GM18498 (cell line): ENCODE results near the gene MACROD1.

ENCODE experiments used
- ATAC-seq: cut with Tn5 transposase; IDR thresholded peaks from one replicate; pipeline ENCODE4 v1.9.1; 2021; ENCODE audit warnings: mild to moderate bottlenecking, moderate library complexity; ENCODE audit not compliant: unreplicated experiment

MACROD1 gene

GRCh38 chr11:64039012-64039665 is 126.8 kb downstream of the MACROD1 start:
- no peak for ATAC-seq

- ATAC-seq: no peak
Observed at GRCh38 chr11:64038500-64038899, 127.4 kb downstream of the MACROD1 start.

- ATAC-seq: no peak
Observed at GRCh38 chr11:64037027-64037634, 128.8 kb downstream of the MACROD1 start.

DNA sequence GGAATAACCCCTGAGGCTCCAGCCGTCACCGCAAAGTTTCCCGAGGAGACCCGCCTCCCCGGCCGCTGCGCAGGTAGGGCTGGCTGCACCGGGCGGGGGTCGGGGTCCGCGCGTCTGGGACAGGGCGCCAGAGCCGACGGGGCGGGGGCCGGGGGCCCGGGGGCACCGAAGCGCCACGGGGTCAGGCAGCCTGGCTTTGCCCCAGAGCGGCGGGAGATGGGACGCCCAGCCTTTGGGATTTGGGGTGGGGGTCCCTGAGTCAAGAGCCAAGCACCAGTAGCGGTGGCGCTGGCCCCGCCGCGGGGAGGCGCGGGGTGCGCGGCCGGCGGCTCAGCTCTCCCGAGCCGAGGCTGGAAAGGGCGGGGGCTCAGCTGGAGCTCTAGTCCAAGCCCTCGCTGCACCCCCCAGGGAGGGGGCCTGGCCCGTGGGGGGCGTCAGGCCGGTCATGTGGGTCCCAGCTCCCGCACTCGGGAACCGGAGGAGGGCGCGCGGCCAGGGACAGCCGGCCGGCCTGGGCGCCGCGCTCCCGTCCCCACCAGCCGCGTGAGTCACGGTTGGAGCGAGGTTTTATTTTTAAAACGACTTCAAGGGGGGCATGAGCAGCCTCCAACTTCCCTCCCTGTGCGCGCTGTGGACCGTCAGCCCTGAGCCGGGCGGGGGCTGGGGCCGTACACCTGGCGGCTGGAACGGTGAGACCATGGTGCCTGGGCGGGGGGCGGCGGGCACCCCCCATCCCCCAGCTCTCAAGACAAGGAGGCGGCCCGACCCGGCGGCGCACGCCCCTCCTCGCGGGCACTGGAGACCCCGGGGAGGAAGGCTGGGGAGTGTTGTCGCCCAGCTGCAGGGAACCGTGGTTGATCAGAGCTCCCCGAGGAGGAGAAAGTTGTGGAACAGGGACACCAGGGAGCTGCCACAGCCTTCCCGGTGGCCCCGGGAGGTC is 129.6 kb downstream of the MACROD1 start:
- ATAC-seq: no peak

DNA sequence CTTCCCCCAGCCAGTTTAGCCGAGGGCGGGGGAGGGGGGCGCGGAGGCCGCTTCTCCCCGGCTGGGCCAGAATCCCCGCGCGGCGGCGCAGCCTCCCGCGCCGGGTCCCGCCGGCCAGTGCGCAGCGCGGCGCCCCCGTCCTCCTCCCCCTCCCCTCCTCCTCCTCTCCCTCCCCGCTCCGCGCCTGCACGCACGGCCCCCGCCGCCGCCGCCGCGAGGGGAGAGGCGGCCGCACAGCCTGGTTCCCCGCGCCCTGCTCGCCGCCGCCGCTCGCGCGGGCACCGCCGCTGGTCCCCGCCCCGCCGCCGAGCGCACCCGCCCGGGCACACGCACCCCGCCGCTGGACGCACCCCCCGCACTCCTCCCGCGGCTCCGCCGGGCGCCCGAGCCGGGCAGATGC is 130.3 kb downstream of the MACROD1 start, which contains the start of gene FLRT1:
Gene FLRT1 (plus strand): TSS at position 356 of the 400 bp plus-strand sequence. CDS start 80,337 bp downstream, outside the sequence.
- no peak for ATAC-seq

DNA sequence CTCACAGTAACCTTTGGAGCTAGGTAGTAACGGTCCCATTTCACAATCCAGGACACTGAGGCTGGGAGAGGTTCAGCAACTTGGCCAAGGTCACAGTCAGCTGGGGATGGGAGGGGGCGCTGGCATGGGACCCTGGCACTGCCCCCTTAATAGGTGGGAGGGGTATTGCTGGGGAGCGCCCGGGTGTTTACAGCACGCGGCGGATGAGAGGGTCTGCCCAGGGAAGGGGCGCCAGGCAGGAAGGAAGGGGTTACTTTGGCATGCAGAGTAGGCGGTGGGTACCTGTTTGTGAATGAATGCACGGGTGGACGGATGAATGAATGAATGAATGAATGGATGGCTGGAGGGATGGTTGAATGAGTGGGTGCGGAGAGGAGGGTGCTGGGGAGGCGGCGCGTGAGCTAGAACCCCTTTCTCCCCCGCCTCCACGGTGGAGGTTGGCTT is 130.8 kb downstream of the MACROD1 start:
- no peak for ATAC-seq

GRCh38 chr11:64034411-64034811 is 131.5 kb downstream of the MACROD1 start:
- ATAC-seq: no peak

DNA sequence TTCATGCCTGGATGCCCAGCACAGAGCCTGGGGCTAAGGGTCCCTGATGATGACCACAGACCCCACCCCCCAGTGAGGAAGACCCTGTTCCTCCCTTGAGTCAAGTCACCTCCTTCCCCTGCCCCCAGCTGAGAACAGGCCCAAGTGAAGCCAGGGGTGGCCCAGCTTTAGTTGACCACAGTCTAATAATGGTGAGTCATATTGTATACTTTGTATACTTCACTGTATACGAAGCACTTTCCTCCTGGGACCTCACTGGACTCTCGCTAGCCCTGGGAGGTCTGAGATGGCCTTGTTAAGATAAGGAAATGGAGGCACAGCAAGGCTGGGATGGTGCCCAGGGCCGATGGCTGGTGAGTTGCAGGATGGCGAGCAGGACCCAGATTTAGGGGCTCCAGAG is 133.9 kb downstream of the MACROD1 start:
- no peak for ATAC-seq

GRCh38 chr11:64031001-64031400 is 134.9 kb downstream of the MACROD1 start:
- no peak for ATAC-seq

DNA sequence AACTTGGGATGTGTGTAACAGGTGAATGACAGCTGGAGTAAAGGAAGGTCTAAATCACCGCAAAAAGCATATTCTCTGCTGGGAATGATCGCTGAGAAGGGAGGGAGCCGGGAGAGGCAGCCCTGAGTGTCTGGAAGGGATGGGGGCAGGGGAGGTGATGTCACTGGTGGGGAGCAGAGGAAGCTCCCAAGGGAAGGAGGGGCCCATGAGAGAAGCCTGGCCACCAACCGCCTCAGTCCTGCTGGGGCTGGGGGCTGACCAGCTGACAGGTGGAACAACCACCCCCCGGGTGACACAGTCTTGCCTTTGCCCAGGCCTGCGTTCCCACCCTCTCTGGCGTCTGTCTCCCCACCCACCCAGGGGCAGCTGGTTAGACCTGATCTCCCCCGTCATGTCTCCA is 136.1 kb downstream of the MACROD1 start:
- ATAC-seq: no peak

DNA sequence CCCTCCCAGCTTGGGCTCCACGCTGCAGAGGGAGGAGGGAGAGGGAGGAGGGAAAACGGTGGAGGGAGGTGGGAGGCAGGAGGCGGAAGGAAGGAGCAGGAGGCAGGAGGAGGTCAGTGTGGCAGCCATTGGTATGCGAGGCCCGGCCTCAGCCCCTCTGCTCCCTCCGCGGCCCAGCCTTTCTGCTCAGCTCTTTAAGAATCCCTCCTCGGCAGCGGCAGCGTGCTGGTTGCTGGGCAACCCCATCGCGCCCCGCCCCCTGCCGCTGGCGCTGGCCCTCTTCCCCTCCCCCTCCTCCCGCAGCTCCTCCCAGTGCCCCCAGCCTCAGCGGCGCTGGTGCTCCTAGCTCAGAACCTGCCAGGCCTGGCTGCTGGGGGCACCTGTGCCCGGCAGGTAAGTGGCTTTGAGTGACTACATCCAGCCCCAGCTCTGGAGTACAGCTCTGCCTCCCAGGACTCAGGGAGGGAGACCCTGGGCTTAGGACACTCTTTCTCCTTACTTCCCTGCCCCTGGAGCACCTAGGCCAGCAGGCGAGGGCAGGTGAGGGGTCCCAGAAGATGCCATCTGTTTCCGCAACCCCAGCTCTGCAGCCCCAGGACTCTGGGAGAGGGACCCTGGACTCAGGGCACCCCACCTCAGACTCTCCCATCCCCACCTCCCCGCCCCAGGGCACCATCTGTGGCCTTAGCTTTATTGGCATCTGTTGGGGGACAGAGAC is 137.4 kb downstream of the MACROD1 start:
- no peak for ATAC-seq

DNA sequence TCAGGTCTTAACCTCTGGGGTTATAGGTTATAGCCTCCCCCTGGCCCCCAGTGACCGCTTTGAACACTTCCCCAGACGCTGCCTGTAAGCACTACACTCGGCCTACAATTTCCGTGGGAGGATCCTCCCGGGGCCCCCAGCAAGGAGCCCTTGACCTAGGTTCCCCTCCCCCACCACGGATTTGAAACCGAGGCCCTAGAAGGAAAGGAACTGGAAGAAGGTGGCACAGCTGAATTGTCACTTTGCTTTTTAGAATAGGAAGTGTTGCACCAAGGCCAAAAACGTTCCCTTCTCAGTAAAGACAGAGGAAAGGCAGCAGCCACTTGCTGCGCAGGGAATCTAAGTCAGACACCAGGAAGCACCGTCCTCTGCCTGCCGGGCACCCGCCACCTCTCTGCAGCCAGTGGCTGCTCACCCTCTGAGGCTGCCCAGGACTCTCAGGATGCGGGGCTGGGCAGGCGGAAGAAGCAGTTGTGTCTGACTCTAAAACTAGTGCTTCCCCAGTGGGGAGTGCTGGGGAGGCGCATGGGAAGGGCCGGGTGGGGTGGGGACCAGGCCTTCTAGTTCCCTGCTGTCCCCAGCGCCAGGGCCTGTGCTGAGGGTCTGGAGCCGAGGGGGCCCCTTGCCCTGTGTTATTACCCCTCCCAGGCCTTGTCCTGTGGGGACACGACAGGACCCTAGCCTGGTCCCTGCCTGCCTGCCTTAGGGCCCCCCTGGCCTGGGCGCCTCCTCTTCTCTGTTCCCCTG is 138.1 kb downstream of the MACROD1 start:
- no peak for ATAC-seq

DNA sequence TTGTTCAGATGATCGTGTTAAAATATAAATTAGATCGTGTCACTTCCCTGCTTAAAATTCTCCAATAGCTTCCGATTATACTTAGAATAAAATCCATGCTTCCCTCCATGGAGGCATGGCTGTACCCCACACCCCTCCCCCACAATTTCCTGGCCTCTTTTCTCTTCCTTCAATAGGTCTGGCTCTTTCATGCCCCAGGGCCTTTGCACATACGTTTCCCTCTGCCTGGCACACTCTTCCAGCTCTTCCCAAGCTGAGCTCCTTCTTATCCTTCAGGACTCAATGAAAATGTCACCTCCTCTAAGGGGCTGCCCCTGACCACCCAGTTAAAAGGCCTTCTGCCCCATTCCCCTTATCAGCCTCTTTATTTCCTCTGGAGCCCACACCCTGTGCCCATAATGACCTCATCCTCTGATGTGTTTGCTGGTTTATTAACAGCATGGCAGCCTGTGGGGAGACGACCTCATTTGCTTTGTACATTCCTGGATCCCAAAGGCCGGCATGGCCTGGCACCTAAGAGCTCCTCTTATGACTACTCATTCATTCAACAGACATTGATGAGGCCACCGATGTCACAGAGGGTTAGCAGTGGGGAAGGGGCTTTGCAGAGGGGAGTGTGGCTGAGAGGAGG is 139.2 kb downstream of the MACROD1 start:
- no peak for ATAC-seq

DNA sequence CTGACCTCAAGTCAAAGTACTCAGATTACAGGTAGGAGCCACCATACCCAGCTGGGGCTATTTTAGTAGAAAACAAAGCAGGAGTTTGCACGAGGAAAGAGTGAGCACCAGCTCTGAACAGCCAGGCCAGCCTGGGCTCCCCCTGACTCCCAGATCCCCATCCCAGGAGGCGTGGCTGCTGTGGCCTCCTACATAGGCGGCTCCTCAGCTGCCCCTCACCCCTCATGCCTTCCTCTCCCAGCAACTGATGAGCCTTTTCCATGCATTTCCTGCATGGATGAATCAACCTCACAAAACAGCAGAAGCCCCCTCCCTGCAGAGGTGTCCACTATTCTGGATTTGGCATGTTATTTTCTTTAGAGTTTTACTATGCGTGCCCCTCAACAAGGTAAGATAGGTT is 140.7 kb downstream of the MACROD1 start:
- ATAC-seq: no peak

GRCh38 chr11:64023712-64024710 is 141.9 kb downstream of the MACROD1 start:
- ATAC-seq: no peak

- ATAC-seq: no peak
Observed at GRCh38 chr11:64022125-64022784, 143.7 kb downstream of the MACROD1 start.

DNA sequence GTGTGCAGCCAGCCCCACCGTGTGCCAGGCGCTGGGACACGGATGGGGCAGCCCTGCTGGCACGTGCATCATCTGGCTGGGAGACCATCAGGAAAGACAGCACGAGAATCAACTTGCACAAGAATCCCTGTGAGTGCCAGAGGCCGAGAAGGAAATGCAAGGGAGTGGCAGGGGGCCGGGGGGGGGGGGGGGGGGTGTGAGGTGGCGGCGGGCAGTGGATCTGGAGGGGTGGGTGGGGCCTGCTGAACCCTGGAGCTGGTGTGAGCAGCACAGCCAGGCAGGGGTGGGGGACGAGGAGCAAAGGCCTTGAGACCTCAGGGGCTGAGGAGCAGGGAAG is 144.2 kb downstream of the MACROD1 start:
- no peak for ATAC-seq
